ENCODE results near the gene RGMB.

- TF ChIP-seq CTCF (IDR thresholded peaks at IDR 0.05; ENCODE audit: low read depth, low read length, missing input control) (no peak), HNF4A (conservative IDR thresholded peaks at IDR 0.05) (no peak), SP1 (IDR thresholded peaks at IDR 0.05) (no peak), MAX (IDR thresholded peaks at IDR 0.05) (no peak), RXRA (IDR thresholded peaks at IDR 0.05) (no peak), GABPA (IDR thresholded peaks at IDR 0.05 in 1 of 2, conservative IDR thresholded peaks at IDR 0.05 in 1 of 2) (no peak), EGR1 (IDR thresholded peaks at IDR 0.05; ENCODE audit: low read depth in 2 of 2) (no peak), RAD21 (IDR thresholded peaks at IDR 0.05) (no peak)
Measured at GRCh38 chr5:98813755-98814154, 40.3 kb downstream of the RGMB start.
